A673 (cell line): ENCODE results near the gene NCLN. TPM values are rescaled to one million over a fixed set of nuclear protein-coding genes. Genes with fewer than 3 reads are reported as not detected.
A peak's percentile ranks its signal among the peaks of the same experiment; 100 is the strongest.

ENCODE experiments used
- Bru-seq: library from RNA; stranded (reverse); fragments of 400-500 nt; gene quantifications from one replicate; lab custom pipeline; 2021; lab: Mats Ljungman, UMichigan
- BruChase-seq, 2 experiments: library from RNA; stranded (reverse); fragments of 400-500 nt; gene quantifications; one replicate each; lab custom pipeline; 2021; lab: Mats Ljungman, UMichigan
- BruUV-seq: library from RNA; stranded (reverse); fragments of 400-500 nt; replicated peaks from 2 replicates; lab custom pipeline; 2021; lab: Mats Ljungman, UMichigan
- CTCF ChIA-PET: fragments of 300-600 bp; sonication (Branson Sonifier 250); formaldehyde crosslinking; loops from one replicate; lab custom pipeline; 2022; ENCODE audit warnings: antibody characterized with exemption; lab: Charles Lee
- POLR2A ChIA-PET: fragments of 300-600 bp; sonication (Branson Sonifier 250); formaldehyde crosslinking; loops from one replicate; lab custom pipeline; 2022; ENCODE audit warnings: antibody characterized with exemption; ENCODE audit not compliant: low non-redundant PET; lab: Charles Lee
- DNase-seq: peaks from one replicate; pipeline ENCODE4 v3.0.0-alpha.2; 2015; ENCODE audit warnings: low spot score
- H3K27ac ChIP-seq: fragments of 200-600 bp; sonication (generic); 2 replicates; pipeline ENCODE4 v1.5.1; 2016; ENCODE audit warnings: mixed run types, low read depth, mild to moderate bottlenecking, mixed read lengths, antibody characterized with exemption, low read length; ENCODE audit not compliant: poor library complexity, severe bottlenecking
- H3K27me3 ChIP-seq: fragments of 200-600 bp; sonication (generic); replicated peaks from 2 replicates; pipeline ENCODE4 v1.6.1; 2017; ENCODE audit warnings: mixed run types, low read depth, mild to moderate bottlenecking, mixed read lengths, antibody characterized with exemption, low read length; ENCODE audit not compliant: insufficient read depth, poor library complexity
- H3K36me3 ChIP-seq: fragments of 200-600 bp; sonication (generic); 2 replicates; pipeline ENCODE4 v1.6.1; 2016; ENCODE audit warnings: mixed run types, mild to moderate bottlenecking, mixed read lengths, antibody characterized with exemption, low read length; ENCODE audit not compliant: insufficient read depth, poor library complexity, severe bottlenecking
- H3K4me1 ChIP-seq: fragments of 200-600 bp; sonication (generic); 2 replicates; pipeline ENCODE4 v1.6.1; 2017; ENCODE audit warnings: mixed run types, mild to moderate bottlenecking, mixed read lengths, antibody characterized with exemption, low read length; ENCODE audit not compliant: insufficient read depth, poor library complexity, severe bottlenecking
- H3K4me3 ChIP-seq: fragments of 200-600 bp; sonication (generic); 2 replicates; pipeline ENCODE4 v1.5.1; 2016; ENCODE audit warnings: low read depth, mixed run types, mild to moderate bottlenecking, mixed read lengths, low read length; ENCODE audit not compliant: poor library complexity, severe bottlenecking
- H3K9me3 ChIP-seq: fragments of 200-600 bp; sonication (generic); 2 replicates; pipeline ENCODE4 v1.6.1; 2016; ENCODE audit warnings: mixed run types, low read depth, mild to moderate bottlenecking, mixed read lengths, antibody characterized with exemption, low read length; ENCODE audit not compliant: poor library complexity, severe bottlenecking
- EZH2 ChIP-seq: fragments of 200-600 bp; sonication (generic); IDR thresholded peaks from 2 replicates; pipeline ENCODE4 v1.6.1; 2017; ENCODE audit warnings: borderline replicate concordance, low read depth, mild to moderate bottlenecking, mixed read lengths, antibody characterized with exemption, low read length; ENCODE audit not compliant: poor library complexity, severe bottlenecking
- intact Hi-C: fragments of 100-400 bp; cut with micrococcal nuclease; formaldehyde crosslinking; loops from one replicate; pipeline ENCODE4 v1.10.0; 2022; ENCODE audit not compliant: unreplicated experiment
- long read RNA-seq: library from polyadenylated mRNA; stranded (forward); transcript quantifications from one replicate; pipeline ENCODE4 v2.0.0, GENCODE V29; 2022
- total RNA-seq: library from RNA; stranded (reverse); gene quantifications from 2 replicates; pipeline ENCODE4 v1.2.3, GENCODE V29; 2021
- TF ChIP-seq, protein P1 (sequence below): fragments of 300-800, 200-600 bp; sonication (generic); conservative IDR thresholded peaks from 2 replicates; pipeline ENCODE4 v1.5.1; 2017; ENCODE audit warnings: low read depth, mild to moderate bottlenecking, antibody characterized with exemption, low read length, moderate library complexity, mixed read lengths

The NCLN gene, protein sequence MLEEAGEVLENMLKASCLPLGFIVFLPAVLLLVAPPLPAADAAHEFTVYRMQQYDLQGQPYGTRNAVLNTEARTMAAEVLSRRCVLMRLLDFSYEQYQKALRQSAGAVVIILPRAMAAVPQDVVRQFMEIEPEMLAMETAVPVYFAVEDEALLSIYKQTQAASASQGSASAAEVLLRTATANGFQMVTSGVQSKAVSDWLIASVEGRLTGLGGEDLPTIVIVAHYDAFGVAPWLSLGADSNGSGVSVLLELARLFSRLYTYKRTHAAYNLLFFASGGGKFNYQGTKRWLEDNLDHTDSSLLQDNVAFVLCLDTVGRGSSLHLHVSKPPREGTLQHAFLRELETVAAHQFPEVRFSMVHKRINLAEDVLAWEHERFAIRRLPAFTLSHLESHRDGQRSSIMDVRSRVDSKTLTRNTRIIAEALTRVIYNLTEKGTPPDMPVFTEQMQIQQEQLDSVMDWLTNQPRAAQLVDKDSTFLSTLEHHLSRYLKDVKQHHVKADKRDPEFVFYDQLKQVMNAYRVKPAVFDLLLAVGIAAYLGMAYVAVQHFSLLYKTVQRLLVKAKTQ
- 104 and 122 TPM in 2 replicates for total RNA-seq
- Bru-seq, nascent RNA, result percentile 64 among the genes with signal in this experiment
- BruChase-seq, experiment 1, labeled RNA remaining after a 2-hour chase, result percentile 78 among the genes with signal in this experiment
- percentile 89 among the genes with signal in this experiment for BruChase-seq, experiment 2, labeled RNA remaining after a 6-hour chase
- long read RNA-seq, full-length matches to known transcripts, result 113 of 334 reads
- long read RNA-seq, partial matches to known transcripts, result 27 of 334 reads
- long read RNA-seq, other reads (novel, unspliced or antisense), result 194 of 334 reads

DNA sequence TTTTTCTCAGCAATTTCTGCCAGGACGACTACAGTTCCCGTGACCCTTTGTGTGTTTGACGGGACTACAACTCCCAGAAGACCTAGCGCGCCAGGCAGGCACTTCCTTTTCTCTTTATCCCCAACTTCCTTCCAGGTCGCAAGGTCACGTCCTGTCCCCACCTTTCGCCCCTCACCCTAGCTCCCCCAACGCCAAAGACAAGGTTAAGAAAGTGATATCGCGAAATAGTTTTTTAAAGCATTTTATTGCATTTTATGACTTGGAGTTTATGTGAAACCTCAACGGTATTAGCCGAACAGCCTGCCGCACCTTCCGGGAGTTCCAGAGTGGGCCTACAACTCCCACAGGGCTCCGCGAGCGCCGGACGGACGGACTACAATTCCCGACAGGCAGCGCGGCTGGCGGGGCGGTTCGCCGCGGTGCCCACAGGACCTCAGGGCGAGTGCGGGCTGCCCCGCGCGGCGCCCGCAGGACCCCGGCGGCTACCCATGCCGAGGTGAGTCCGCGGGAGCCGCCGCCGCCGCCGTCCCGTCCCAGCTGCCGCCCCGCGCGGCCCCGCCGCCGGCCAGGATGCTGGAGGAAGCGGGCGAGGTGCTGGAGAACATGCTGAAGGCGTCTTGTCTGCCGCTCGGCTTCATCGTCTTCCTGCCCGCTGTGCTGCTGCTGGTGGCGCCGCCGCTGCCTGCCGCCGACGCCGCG is at the start of gene NCLN:
TSS of gene NCLN (plus strand) at position 470 of the 699 bp plus-strand sequence. CDS start at position 571, 101 bp downstream.
- intact Hi-C loops, result no loop called here
- Histone ChIP-seq H3K36me3 (peaks cover 8% of the 10 kb centered on the region), H3K27ac (peak within 1 kb of the TSS; percentile 82), H3K4me3 (peak within 1 kb of the TSS; percentile 98), H3K9me3 (no peaks in the 10 kb centered on the region), H3K4me1 (peaks cover 17% of the 10 kb centered on the region), H3K27me3 (no peaks in the 10 kb centered on the region)
- no peak for TF ChIP-seq EZH2
- TF ChIP-seq, protein P1, sequence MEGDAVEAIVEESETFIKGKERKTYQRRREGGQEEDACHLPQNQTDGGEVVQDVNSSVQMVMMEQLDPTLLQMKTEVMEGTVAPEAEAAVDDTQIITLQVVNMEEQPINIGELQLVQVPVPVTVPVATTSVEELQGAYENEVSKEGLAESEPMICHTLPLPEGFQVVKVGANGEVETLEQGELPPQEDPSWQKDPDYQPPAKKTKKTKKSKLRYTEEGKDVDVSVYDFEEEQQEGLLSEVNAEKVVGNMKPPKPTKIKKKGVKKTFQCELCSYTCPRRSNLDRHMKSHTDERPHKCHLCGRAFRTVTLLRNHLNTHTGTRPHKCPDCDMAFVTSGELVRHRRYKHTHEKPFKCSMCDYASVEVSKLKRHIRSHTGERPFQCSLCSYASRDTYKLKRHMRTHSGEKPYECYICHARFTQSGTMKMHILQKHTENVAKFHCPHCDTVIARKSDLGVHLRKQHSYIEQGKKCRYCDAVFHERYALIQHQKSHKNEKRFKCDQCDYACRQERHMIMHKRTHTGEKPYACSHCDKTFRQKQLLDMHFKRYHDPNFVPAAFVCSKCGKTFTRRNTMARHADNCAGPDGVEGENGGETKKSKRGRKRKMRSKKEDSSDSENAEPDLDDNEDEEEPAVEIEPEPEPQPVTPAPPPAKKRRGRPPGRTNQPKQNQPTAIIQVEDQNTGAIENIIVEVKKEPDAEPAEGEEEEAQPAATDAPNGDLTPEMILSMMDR, result no peak
- ChIA-PET POLR2A (no interaction called here), CTCF (no interaction called here)
- BruUV-seq, result no TSS peak
- DNase-seq, result peak; percentile 96

DNA sequence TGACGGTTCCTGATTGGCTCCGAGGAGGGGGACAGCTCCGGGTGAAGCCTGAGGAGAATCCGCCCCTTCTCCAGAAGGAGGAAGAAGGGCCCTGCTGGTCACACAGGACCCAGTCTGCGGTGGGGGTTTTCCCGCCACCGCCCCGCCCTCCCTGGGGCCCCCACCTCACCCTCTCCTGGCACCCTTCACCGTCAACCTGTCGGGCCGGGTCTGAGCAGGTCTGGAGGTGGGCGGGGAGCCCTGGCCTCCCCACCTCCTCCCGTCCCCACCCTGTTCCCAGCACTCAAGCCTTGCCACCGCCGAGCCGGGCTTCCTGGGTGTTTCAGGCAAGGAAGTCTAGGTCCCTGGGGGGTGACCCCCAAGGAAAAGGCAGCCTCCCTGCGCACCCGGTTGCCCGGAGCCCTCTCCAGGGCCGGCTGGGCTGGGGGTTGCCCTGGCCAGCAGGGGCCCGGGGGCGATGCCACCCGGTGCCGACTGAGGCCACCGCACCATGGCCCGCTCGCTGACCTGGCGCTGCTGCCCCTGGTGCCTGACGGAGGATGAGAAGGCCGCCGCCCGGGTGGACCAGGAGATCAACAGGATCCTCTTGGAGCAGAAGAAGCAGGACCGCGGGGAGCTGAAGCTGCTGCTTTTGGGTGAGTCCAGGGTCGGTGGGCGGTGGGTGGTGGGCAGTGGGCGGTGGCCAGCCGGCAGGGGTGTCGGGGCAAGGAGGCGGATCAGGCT is 49.6 kb upstream of the NCLN start, which contains the start of gene GNA15:
TSS of gene GNA15 (plus strand) at position 73 of the 723 bp plus-strand sequence. CDS start at position 491, 418 bp downstream.
- no peaks in the 10 kb centered on the region for H3K36me3 ChIP-seq
- peaks cover 17% of the 10 kb centered on the region for H3K4me1 ChIP-seq
- no peaks in the 10 kb centered on the region for H3K27me3 ChIP-seq
- H3K9me3 ChIP-seq, result no peaks in the 10 kb centered on the region
- DNase-seq, result no peak
- intact Hi-C loops, result no loop called here
- BruUV-seq, result no TSS peak
- ChIA-PET POLR2A (no interaction called here), CTCF (no interaction called here)
- H3K4me3 ChIP-seq, result no peak within 1 kb of the TSS
- H3K27ac ChIP-seq, result no peak within 1 kb of the TSS
- TF ChIP-seq, protein P1, result no peak
- no peak for TF ChIP-seq EZH2

DNA sequence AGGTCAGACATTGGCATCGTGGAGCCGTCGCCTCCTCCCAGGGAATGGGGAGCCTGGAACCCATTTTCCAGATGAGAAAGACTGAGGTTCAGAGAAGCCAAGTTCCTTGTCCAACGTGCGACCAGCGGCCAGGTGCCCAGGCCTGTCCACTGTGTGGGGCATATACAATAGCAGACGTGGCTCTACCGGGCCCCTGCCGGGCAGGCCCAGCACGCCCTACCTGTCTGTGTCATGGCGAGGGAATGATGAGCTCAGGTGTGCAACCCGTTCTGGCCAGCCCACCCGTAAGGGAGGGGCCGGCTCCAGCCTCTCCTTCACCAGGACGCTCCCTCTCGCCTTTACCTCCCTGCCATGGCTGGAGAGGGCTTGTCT is 49.1 kb upstream of the NCLN start:
- POLR2A ChIA-PET, result no interaction called here
- intact Hi-C loops, result no loop called here

More for the DNA sequence above, 49.1 kb upstream of the NCLN start:
- H3K4me1 ChIP-seq, result peaks cover 17% of the 10 kb centered on the region
- BruUV-seq, result no TSS peak
- DNase-seq, result no peak
- H3K9me3 ChIP-seq, result no peaks in the 10 kb centered on the region
- no peak overlapping the region for H3K4me3 ChIP-seq
- CTCF ChIA-PET, result no interaction called here
- no peaks in the 10 kb centered on the region for H3K36me3 ChIP-seq
- no peaks in the 10 kb centered on the region for H3K27me3 ChIP-seq
- TF ChIP-seq, protein P1, result no peak
- no peak for TF ChIP-seq EZH2
- H3K27ac ChIP-seq, result no peak overlapping the region
